ENCODE data around the gene RAD17.

- TF ChIP-seq, protein P1, sequence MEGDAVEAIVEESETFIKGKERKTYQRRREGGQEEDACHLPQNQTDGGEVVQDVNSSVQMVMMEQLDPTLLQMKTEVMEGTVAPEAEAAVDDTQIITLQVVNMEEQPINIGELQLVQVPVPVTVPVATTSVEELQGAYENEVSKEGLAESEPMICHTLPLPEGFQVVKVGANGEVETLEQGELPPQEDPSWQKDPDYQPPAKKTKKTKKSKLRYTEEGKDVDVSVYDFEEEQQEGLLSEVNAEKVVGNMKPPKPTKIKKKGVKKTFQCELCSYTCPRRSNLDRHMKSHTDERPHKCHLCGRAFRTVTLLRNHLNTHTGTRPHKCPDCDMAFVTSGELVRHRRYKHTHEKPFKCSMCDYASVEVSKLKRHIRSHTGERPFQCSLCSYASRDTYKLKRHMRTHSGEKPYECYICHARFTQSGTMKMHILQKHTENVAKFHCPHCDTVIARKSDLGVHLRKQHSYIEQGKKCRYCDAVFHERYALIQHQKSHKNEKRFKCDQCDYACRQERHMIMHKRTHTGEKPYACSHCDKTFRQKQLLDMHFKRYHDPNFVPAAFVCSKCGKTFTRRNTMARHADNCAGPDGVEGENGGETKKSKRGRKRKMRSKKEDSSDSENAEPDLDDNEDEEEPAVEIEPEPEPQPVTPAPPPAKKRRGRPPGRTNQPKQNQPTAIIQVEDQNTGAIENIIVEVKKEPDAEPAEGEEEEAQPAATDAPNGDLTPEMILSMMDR (IDR thresholded peaks at IDR 0.05), result no peak
- no peak for TF ChIP-seq ZFX (IDR thresholded peaks at IDR 0.05; ENCODE audit: borderline replicate concordance)
These were observed 80.5 kb downstream of the RAD17 start for GRCh38 chr5:69450116-69450515.

All from 22Rv1 (cell line).